NCI-H510A treated with DMSO at 0.1 percent for 48 hours (cell line): ENCODE data around the gene GFRA1.
"Not testable (repeated sequence)": the region's sequence is repeated elsewhere in the genome, so short reads cannot be mapped to it uniquely, and the experiment has no call there.

Experiments used
- DNase-seq: peaks from one replicate; lab custom pipeline; 2025; lab: John Stamatoyannopoulos, UW

The GFRA1 gene

DNA sequence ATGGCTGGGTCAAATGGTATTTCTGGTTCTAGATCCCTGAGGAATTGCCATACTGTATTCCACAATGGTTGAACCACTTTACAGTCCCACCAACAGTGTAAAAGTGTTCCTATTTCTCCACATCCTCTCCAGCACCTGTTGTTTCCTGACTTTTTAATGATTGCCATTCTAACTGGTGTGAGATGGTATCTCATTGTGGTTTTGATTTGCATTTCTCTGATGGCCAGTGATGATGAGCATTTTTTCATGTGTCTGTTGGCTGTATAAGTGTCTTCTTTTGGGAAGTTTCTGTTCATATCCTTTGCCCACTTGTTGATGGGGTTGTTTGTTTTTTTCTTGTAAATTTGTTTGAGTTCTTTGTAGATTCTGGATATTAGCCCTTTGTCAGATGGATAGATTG is 237.6 kb downstream of the GFRA1 start:
- not testable (repeated sequence) for DNase-seq

GRCh38 chr10:116030576-116030975 is 242.4 kb downstream of the GFRA1 start:
- no peak for DNase-seq

DNA sequence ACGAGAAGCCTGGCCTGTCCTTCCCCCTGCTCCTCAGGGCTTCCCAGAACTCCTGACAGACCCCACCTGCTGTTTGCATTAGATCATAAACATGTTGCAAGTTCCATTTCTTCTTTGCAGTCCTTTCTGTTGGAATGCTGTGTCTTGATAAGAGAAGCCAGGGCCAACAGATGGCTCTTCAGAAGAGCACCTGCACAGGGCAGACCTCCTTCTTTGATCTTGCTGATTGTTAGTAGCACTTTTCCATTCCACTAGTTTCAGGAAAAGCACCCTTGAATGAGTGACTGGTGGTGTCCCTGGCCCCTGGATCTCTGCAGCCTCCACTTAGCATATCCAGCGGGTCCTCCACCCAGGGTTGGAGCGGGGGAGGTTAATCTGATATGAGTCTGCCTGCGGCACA is 243.2 kb downstream of the GFRA1 start:
- no peak for DNase-seq

GRCh38 chr10:116027355-116027754 is 245.7 kb downstream of the GFRA1 start:
- DNase-seq: no peak

- DNase-seq: no peak
Measured at GRCh38 chr10:116026725-116027124, 246.3 kb downstream of the GFRA1 start.

- no peak for DNase-seq
Measured at GRCh38 chr10:116026315-116026714, 246.7 kb downstream of the GFRA1 start.

- no peak for DNase-seq
Measured at GRCh38 chr10:116024271-116024878, 248.6 kb downstream of the GFRA1 start.

GRCh38 chr10:116017405-116017804 is 255.6 kb downstream of the GFRA1 start:
- no peak for DNase-seq

DNA sequence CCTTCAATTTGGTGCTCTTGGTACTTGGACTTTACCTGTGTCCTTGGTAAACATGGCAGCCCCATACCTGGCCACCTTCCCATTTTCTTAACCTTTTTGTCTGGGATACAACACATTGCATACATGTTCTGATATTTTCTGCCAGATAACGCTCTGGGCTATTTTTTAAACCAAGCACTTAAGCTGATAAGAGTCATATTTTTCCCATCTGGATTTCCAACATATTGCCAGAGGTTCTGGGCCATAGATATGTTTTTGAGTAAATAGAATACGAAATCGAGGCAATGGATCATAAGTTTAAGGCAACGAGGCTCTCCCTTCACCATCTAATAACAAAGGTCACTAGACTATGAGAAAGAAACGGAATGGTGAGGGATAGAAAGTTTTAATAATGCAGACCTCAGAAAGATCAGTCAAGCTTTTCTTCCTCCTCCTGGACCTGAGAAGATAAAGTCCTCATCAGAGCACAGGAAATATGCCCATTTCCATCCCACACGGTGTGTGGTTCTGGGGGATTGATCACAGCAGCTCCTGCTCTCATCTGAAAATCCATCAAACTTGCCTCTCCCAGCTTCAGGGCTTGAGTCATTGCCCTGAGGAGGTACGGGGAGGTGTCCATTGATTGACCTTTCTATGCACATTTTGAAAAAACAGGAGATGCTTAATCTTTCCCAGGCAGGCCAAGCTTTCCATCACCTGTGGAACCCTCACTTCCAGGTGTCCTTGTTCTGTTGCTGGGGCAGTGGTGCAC is 257.2 kb downstream of the GFRA1 start:
- DNase-seq: no peak

GRCh38 chr10:116014871-116015582 is 258.0 kb downstream of the GFRA1 start:
- DNase-seq: no peak

GRCh38 chr10:116014326-116014725 is 258.7 kb downstream of the GFRA1 start:
- no peak for DNase-seq

DNA sequence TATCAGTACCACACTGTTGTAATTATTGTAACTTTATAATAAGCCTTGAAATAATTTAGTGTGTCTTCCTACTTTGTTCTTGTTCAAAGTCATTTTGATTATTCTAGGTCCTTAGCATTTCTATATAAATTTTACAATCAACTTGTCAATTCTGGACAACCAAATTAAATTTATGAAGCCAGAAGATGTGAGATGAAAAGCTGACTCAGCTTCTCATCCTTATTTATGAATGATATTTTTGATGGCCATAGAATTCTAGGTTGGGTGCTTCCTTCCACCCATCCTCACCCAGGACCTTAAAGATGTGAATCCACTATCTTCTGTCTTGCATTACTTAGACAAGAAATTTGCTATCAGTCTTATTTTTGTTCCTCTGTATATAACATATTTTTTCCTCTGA is 261.1 kb downstream of the GFRA1 start:
- DNase-seq: no peak

DNA sequence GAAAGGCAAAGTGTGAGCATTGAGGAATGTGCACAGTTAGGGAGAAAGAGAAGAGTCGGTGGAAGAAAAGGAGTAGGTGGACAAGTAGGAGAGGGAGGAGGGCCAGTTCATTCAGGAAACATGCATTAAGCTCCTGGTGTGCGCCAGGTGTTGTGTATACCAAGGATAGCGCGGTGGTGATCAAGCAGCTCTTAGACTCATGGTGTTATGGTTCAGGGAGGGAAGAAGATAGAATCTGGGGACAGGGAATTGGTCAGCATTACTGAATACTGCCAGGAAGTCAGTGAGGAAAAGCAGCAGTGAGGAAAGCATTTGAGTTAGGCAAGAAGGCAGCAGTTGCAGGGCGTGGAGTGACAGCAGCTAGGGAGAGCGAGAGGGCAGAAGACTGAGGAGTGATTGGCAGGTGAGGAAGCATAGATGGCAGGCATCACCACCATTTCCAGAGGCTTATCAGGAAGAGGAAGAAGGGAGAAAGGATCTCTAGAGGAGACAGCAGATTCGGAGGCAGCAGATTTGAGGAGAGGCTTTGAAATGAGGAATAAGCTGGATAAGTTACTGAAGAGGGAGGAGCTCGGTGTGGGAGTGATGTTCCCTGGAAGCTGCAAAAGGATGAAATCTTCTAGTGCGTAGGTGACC is 265.6 kb downstream of the GFRA1 start:
- no peak for DNase-seq
